ENCODE results near the gene RTN4R. TPM values are rescaled to one million over a fixed set of nuclear protein-coding genes. Genes with fewer than 3 reads are reported as not detected.

RTN4R gene
- total and polyA plus RNA-seq, 2 of the 8 experiments (the other 6 are each of a cell fraction or from before 2014, with no cell fraction given): 21.8 to 41.3 TPM

DNA sequence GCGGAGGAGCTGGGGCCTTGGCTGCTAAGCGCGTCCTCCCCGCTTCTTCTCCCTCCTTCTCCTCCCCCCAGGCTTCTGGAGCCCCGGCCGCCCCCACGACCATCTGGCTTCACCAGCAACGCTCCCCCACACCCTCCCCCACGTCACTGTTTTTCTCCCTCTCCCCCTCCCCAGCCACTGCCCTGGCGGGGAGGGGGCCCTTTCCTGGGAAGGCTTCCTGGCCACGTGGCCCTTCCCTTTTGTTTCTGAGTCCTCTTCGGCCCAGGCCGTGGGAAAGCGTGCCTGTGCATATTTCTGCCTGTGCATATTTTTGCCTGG lies 27.7 kb downstream of the RTN4R start:
- Histone ChIP-seq H3K4me1 (replicated peaks in 1 of 4; ENCODE audit: control insufficient read depth in 3 of 4, insufficient read depth in 4 of 4, low read length in 3 of 4) (peaks cover 0 to 32% (median 17%) of the 10 kb centered on the region in 4 experiments; a peak in 6 of 7 replicates), H3K9ac (replicated peaks in 1 of 4; ENCODE audit: extremely low read depth in 1 of 4, low read depth in 3 of 4, low read length in 3 of 4) (peak overlapping the region in 1 of 4 experiments; percentile 27; a peak in 1 of 7 replicates), H4K20me1 (replicated peaks in 1 of 2; ENCODE audit: control insufficient read depth in 1 of 2, insufficient read depth in 2 of 2, low read length in 2 of 2) (peaks cover 1 to 5% of the 10 kb centered on the region in 2 experiments), H3K27ac (ENCODE audit: low read depth, low read length) (peak overlapping the region; percentile 17; the same call in 1 of the 2 replicates), H3K14ac (ENCODE audit: insufficient read length) (no peak overlapping the region), H2BK15ac (ENCODE audit: low read length) (no peak overlapping the region), H3K56ac (replicated peaks; ENCODE audit: insufficient read length, low read depth, low read length) (no peak overlapping the region), H3K27me3 (replicated peaks in 1 of 4; ENCODE audit: control insufficient read depth in 3 of 4, extremely low read depth in 1 of 4, insufficient read depth in 3 of 4, low read length in 3 of 4) (no peaks in the 10 kb centered on the region), H3K23ac (ENCODE audit: insufficient read length) (no peak overlapping the region), H4K5ac (ENCODE audit: insufficient read length, low read depth, low read length) (peak overlapping the region; percentile 47), H3K9me3 (ENCODE audit: insufficient read depth in 2 of 2, low read depth in 1 of 2, low read length in 1 of 2) (no peaks in the 10 kb centered on the region), H2BK5ac (ENCODE audit: low read depth, low read length) (peak overlapping the region; percentile 84), H3K79me1 (ENCODE audit: low read depth, low read length) (peaks cover 4% of the 10 kb centered on the region), H4K8ac (ENCODE audit: extremely low read depth, insufficient read depth, low read length) (peak overlapping the region; percentile 86; the same call in 1 of the 2 replicates), H2BK120ac (replicated peaks; ENCODE audit: low read depth, low read length) (no peak overlapping the region), H3K36me3 (ENCODE audit: control insufficient read depth in 2 of 4, insufficient read depth in 4 of 4, low read length in 3 of 4) (peaks cover 0 to 14% (median 0%) of the 10 kb centered on the region in 4 experiments; a peak in 2 of 8 replicates), H3K79me2 (ENCODE audit: control insufficient read depth in 1 of 2, insufficient read depth in 2 of 2, low read length in 2 of 2) (no peaks in the 10 kb centered on the region), H2AK5ac (ENCODE audit: low read depth, low read length) (no peak overlapping the region), H3K18ac (ENCODE audit: extremely low read depth, low read length) (peak overlapping the region; percentile 75; the same call in 1 of the 2 replicates), H3K23me2 (ENCODE audit: low read depth, low read length) (no peaks in the 10 kb centered on the region), H2AFZ (ENCODE audit: low read length) (no peak overlapping the region), H3K4me2 (ENCODE audit: insufficient read depth in 1 of 2, low read depth in 2 of 2, low read length in 2 of 2) (no peak overlapping the region), H3K4me3 (ENCODE audit: extremely low read depth in 1 of 4, insufficient read depth in 2 of 4, low read depth in 3 of 4, low read length in 4 of 4) (no peak overlapping the region), H2BK20ac (ENCODE audit: low read length) (no peak overlapping the region), H3K4ac (replicated peaks; ENCODE audit: insufficient read length, low read depth, low read length) (peak overlapping the region; percentile 94), H4K91ac (replicated peaks; ENCODE audit: insufficient read length, low read length) (peak overlapping the region; percentile 85), H2BK12ac (ENCODE audit: low read depth, low read length) (peak overlapping the region; percentile 68; the same call in 1 of the 2 replicates)
- POLR2A ChIA-PET (ENCODE audit: partially characterized antibody): no interaction called here
- CTCF ChIA-PET (ENCODE audit: partially characterized antibody): interaction anchor here (0.8 to 6.5 kb wide), 9 partner anchors 15 to 86 kb away, joined by 3 to 93 read pairs (median 21); partner anchors contain the start of gene CCDC188
- FAIRE-seq (no peak), DNase-seq (ENCODE audit: low read depth in 1 of 2, low spot score in 2 of 2) (no peak)
- WGBS, 2 experiments (ENCODE audit: extremely low coverage in 1 of 2, insufficient coverage in 1 of 2, insufficient read length in 1 of 2, insufficient replicate concordance in 2 of 2, low coverage in 1 of 2, low lambda C conversion rate in 2 of 2, missing lambda C conversion rate in 1 of 2): 67% methylated on average over 5 of the region's 14 CpGs; no CpG with 5 or more reads in 1 of the 2 experiments
- TF ChIP-seq KDM4A (IDR thresholded peaks at IDR 0.05; ENCODE audit: low read depth, low read length, severe bottlenecking) (no peak), YY1 (IDR thresholded peaks at IDR 0.05; ENCODE audit: low read depth, low read length) (no peak), SP4 (IDR thresholded peaks at IDR 0.05; ENCODE audit: low read length) (no peak), POLR2AphosphoS5 (IDR thresholded peaks at IDR 0.05; ENCODE audit: low read depth, low read length) (no peak), BACH1 (IDR thresholded peaks at IDR 0.05; ENCODE audit: low read length) (no peak), TEAD4 (IDR thresholded peaks at IDR 0.05; ENCODE audit: low read depth, low read length) (no peak), EZH2 (IDR thresholded peaks at IDR 0.05; ENCODE audit: low read depth, low read length, severe bottlenecking) (no peak)
- TF ChIP-seq, protein P1, sequence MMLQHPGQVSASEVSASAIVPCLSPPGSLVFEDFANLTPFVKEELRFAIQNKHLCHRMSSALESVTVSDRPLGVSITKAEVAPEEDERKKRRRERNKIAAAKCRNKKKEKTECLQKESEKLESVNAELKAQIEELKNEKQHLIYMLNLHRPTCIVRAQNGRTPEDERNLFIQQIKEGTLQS (IDR thresholded peaks at IDR 0.05; ENCODE audit: insufficient read depth, low read depth, low read length): 0 out of 2 replicates have a peak, but pooled peaks have one; percentile 7
- TF ChIP-seq, protein P2, sequence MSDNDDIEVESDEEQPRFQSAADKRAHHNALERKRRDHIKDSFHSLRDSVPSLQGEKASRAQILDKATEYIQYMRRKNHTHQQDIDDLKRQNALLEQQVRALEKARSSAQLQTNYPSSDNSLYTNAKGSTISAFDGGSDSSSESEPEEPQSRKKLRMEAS (IDR thresholded peaks at IDR 0.05): peak; percentile 65
- TF ChIP-seq, protein P3, sequence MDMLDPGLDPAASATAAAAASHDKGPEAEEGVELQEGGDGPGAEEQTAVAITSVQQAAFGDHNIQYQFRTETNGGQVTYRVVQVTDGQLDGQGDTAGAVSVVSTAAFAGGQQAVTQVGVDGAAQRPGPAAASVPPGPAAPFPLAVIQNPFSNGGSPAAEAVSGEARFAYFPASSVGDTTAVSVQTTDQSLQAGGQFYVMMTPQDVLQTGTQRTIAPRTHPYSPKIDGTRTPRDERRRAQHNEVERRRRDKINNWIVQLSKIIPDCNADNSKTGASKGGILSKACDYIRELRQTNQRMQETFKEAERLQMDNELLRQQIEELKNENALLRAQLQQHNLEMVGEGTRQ (IDR thresholded peaks at IDR 0.05; ENCODE audit: low read length): 0 out of 2 replicates have a peak, but pooled peaks have one; percentile 24

Measured in H1 (cell line).